CD14-positive monocyte (primary cell): ENCODE results near the gene RHBDL1. TPM values are rescaled to one million over a fixed set of nuclear protein-coding genes. Genes with fewer than 3 reads are reported as not detected.

Experiments
- DNase-seq, 3 donors: peaks; one replicate each; pipeline ENCODE4 v3.0.0-alpha.2; 2011 to 2022
- H2AFZ ChIP-seq: 2 replicates; pipeline ENCODE4 v1.6.0; 2012; ENCODE audit warnings: mild to moderate bottlenecking, low read depth, low read length, inconsistent platforms; ENCODE audit not compliant: insufficient read depth, poor library complexity, severe bottlenecking
- H3K27ac ChIP-seq, 2 donors: 1 replicate in 1 of 2; 2 replicates in 1 of 2; pipeline ENCODE4 v1.5.1; 2012 to 2013; ENCODE audit warnings: low read length in 2 of 2, control low read depth in 1 of 2, inconsistent platforms in 1 of 2, low read depth in 1 of 2, mild to moderate bottlenecking in 1 of 2
- H3K27me3 ChIP-seq, 2 donors: one replicate each; pipeline versions ENCODE4 v1.6.0 to v1.6.1; 2011 to 2013; ENCODE audit warnings: low read length in 2 of 2; ENCODE audit not compliant: control insufficient read depth in 2 of 2, insufficient read depth in 2 of 2
- H3K36me3 ChIP-seq, 2 donors: replicated peaks in 1 of 2; 1 replicate in 1 of 2; 2 replicates in 1 of 2; pipeline versions ENCODE4 v1.5.1 to v1.6.1; 2012 to 2013; ENCODE audit warnings: low read length in 2 of 2, control low read depth in 1 of 2, inconsistent platforms in 1 of 2, mild to moderate bottlenecking in 1 of 2; ENCODE audit not compliant: insufficient read depth in 2 of 2, control insufficient read depth in 1 of 2
- H3K4me1 ChIP-seq, 2 donors: 1 replicate in 1 of 2; 2 replicates in 1 of 2; pipeline versions ENCODE4 v1.5.1 to v1.6.1; 2012 to 2013; ENCODE audit warnings: low read length in 2 of 2, control low read depth in 1 of 2, inconsistent platforms in 1 of 2, mild to moderate bottlenecking in 1 of 2, moderate library complexity in 1 of 2; ENCODE audit not compliant: insufficient read depth in 2 of 2, control insufficient read depth in 1 of 2
- H3K4me2 ChIP-seq: replicated peaks from 2 replicates; pipeline ENCODE3; 2012; ENCODE audit warnings: low read length, moderate library complexity, mild to moderate bottlenecking; ENCODE audit not compliant: poor library complexity, severe bottlenecking; ENCODE audit errors: extremely low read depth
- H3K4me3 ChIP-seq, 3 experiments: fragments of 200-600 bp in 1 of 3; sonication (generic) in 1 of 3; replicated peaks in 1 of 3; 1 replicate in 2 of 3; 2 replicates in 1 of 3; pipeline ENCODE4 v1.5.1; 2011 to 2013; ENCODE audit warnings: low read length in 3 of 3, mild to moderate bottlenecking in 3 of 3, control low read depth in 2 of 3, low read depth in 2 of 3, inconsistent platforms in 1 of 3, moderate library complexity in 1 of 3
- H3K79me2 ChIP-seq: 2 replicates; pipeline ENCODE4 v1.6.0; 2012; ENCODE audit warnings: mild to moderate bottlenecking, control low read depth, inconsistent platforms, low read length, moderate library complexity; ENCODE audit not compliant: insufficient read depth
- H3K9ac ChIP-seq: 2 replicates; pipeline ENCODE4 v1.6.0; 2017; ENCODE audit warnings: low read length, mild to moderate bottlenecking; ENCODE audit not compliant: insufficient read depth, poor library complexity, severe bottlenecking
- H3K9me3 ChIP-seq, 2 donors: replicated peaks in 1 of 2; 1 replicate in 1 of 2; 2 replicates in 1 of 2; pipeline versions ENCODE4 v1.5.1 to v1.6.1; 2012 to 2013; ENCODE audit warnings: low read length in 2 of 2, control low read depth in 1 of 2; ENCODE audit not compliant: control insufficient read depth in 1 of 2, insufficient read depth in 1 of 2
- H4K20me1 ChIP-seq: 2 replicates; pipeline ENCODE4 v1.6.0; 2012; ENCODE audit warnings: mild to moderate bottlenecking, low read length, control low read depth, moderate library complexity; ENCODE audit not compliant: insufficient read depth
- H3K27ac Mint-ChIP-seq, 7 donors: one replicate each; pipeline ENCODE4 v1.8.0; 2020; ENCODE audit warnings: mild to moderate bottlenecking in 7 of 7, mixed read lengths in 7 of 7, moderate library complexity in 6 of 7, inconsistent platforms in 2 of 7
- H3K27me3 Mint-ChIP-seq, 3 donors: one replicate each; pipeline ENCODE4 v1.8.0; 2021 to 2022; ENCODE audit warnings: low read depth in 3 of 3, mild to moderate bottlenecking in 3 of 3, mixed read lengths in 3 of 3, moderate library complexity in 3 of 3, inconsistent platforms in 1 of 3
- H3K36me3 Mint-ChIP-seq, 2 donors: one replicate each; pipeline ENCODE4 v1.8.0; 2020; ENCODE audit warnings: mixed read lengths in 2 of 2, inconsistent platforms in 1 of 2, mild to moderate bottlenecking in 1 of 2
- H3K4me1 Mint-ChIP-seq: one replicate; pipeline ENCODE4 v1.8.0; 2020; ENCODE audit warnings: mild to moderate bottlenecking, mixed read lengths
- H3K4me3 Mint-ChIP-seq, 2 donors: one replicate each; pipeline ENCODE4 v1.8.0; 2020; ENCODE audit warnings: mild to moderate bottlenecking in 2 of 2, mixed read lengths in 2 of 2, moderate library complexity in 1 of 2
- H3K9me3 Mint-ChIP-seq, 7 donors: one replicate each; pipeline ENCODE4 v1.8.0; 2020 to 2022; ENCODE audit warnings: mixed read lengths in 7 of 7, mild to moderate bottlenecking in 6 of 7, moderate library complexity in 6 of 7, inconsistent platforms in 2 of 7
- CTCF ChIP-seq: fragments of 200-600 bp; IDR thresholded peaks from one replicate; pipeline ENCODE4 v1.8.0; 2022; ENCODE audit warnings: antibody characterized with exemption, mild to moderate bottlenecking
- WGBS: methylation state at CpG from one replicate; pipeline ENCODE4 v1.1.5; 2013; ENCODE audit warnings: missing lambda C conversion rate; ENCODE audit not compliant: insufficient coverage; 5-methylcytosine and 5-hydroxymethylcytosine counted together
- intact Hi-C, 2 donors: fragments of 100-400 bp; cut with micrococcal nuclease; formaldehyde crosslinking; loops; one replicate each; pipeline versions ENCODE4 v1.15.0 to v1.15.1; 2023
- polyA plus RNA-seq, 3 donors: library from polyadenylated mRNA; depleted of rRNA in 1 of 3; unstranded in 2 of 3; stranded (reverse) in 1 of 3; fragments of 300-500 nt in 2 of 3; fragments of >200 nt in 1 of 3; fragmentation: Illumina TruSeq in 2 of 3; gene quantifications; 1 replicate in 2 of 3; 2 replicates in 1 of 3; pipeline ENCODE4 v1.2.3, GENCODE V29; 2012 to 2021

Gene RHBDL1
- polyA plus RNA-seq, 3 donors = 1.3 TPM; not detected in 2

GRCh38 chr16:683396-684070 lies 8.1 kb downstream of the RHBDL1 start:
- Mint-ChIP-seq H3K27ac (peak overlapping the region in 6 of 7 donors; percentile 35 to 83 (median 56)), H3K36me3 (peaks cover 26 to 39% of the 10 kb centered on the region in 2 donors), H3K4me3 (peak overlapping the region; percentile 66 to 78), H3K9me3 (no peaks in the 10 kb centered on the region), H3K4me1 (peaks cover 26% of the 10 kb centered on the region), H3K27me3 (peaks cover 0 to 2% (median 1%) of the 10 kb centered on the region in 3 donors)
- Histone ChIP-seq H3K9me3 (no peaks in the 10 kb centered on the region), H2AFZ (peak overlapping the region; percentile 76), H3K4me3 (peak overlapping the region; percentile 32 to 78 (median 36)), H3K4me1 (peaks cover 38 to 64% of the 10 kb centered on the region in 2 donors), H3K36me3 (peaks cover 20 to 21% of the 10 kb centered on the region in 2 donors), H3K9ac (peak overlapping the region; percentile 57), H3K4me2 (peak overlapping the region; percentile 86), H4K20me1 (peaks cover 32% of the 10 kb centered on the region), H3K79me2 (peaks cover 33% of the 10 kb centered on the region), H3K27ac (peak overlapping the region in 1 of 2 donors; percentile 64), H3K27me3 (no peaks in the 10 kb centered on the region)
- no peak for DNase-seq
- intact Hi-C loops = loop anchor here (5.0 kb wide), 2 partner anchors 46 to 96 kb away; partner anchors contain the start of gene METTL26 (in 1 of the 2)
- whole genome bisulfite sequencing = 20% methylated on average over 52 of the region's 57 CpGs
- no peak for TF ChIP-seq CTCF

DNA sequence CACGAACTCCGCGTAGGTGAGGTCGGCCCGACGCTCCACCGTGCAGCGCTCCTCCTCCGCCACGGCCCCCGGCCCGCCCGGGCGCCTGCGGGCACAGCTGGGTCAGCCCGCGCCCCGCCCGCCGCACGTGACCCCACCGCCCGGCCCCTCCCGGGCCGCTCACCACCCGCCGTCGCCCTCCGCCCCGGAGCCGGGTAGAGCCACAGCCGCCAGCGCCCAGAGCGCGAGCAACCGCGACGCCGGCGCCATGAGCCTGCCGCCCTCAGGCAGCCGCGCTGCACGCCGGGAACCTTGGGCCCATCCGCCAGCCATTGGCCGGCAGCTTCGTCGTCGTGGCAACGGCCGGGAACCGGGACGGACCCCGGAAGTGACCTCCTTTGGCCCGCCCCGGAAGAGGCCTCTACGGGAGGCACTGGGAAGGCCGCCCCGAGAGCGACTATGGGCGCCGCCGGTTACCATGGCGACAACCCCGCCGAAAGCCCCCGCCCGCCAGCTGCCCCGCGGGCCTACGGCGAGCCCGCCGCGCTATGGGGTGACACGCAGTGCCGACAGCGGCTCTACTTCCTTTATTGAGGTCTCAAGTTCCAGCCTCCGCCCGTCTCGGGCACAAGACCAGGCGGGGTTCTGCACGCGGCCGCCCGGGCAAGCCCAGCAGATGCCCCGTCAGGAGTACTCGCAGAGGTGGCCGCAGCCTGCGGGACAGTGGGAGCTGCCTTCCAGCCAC lies 8.8 kb downstream of the RHBDL1 start, which contains the start of gene JMJD8:
Gene JMJD8 (minus strand): TSS at position 264 of the 724 bp plus-strand sequence. CDS start 15 bp downstream, at position 249.
- peaks cover 26 to 39% of the 10 kb centered on the region in 2 donors for H3K36me3 Mint-ChIP-seq
- peaks cover 30% of the 10 kb centered on the region for H3K4me1 Mint-ChIP-seq
- Histone ChIP-seq H4K20me1 (peaks cover 36% of the 10 kb centered on the region), H3K27me3 (no peaks in the 10 kb centered on the region), H3K36me3 (peaks cover 20 to 21% of the 10 kb centered on the region in 2 donors), H3K4me2 (peak within 1 kb of the TSS; percentile 86), H3K4me1 (peaks cover 41 to 66% of the 10 kb centered on the region in 2 donors), H3K79me2 (peaks cover 33% of the 10 kb centered on the region), H3K9me3 (no peaks in the 10 kb centered on the region), H3K4me3 (peak within 1 kb of the TSS; percentile 41 to 78 (median 52)), H2AFZ (peak within 1 kb of the TSS; percentile 76), H3K9ac (peak within 1 kb of the TSS; percentile 57), H3K27ac (peak within 1 kb of the TSS; percentile 48 to 69)
- TF ChIP-seq CTCF = no peak
- peak; percentile 94 to 97 (median 97) for DNase-seq
- H3K27ac Mint-ChIP-seq = peak within 1 kb of the TSS; percentile 54 to 90 (median 88)
- no peaks in the 10 kb centered on the region for H3K9me3 Mint-ChIP-seq
- WGBS = 1% methylated on average over 91 of the region's 91 CpGs
- intact Hi-C loops = loop anchor here (5.0 kb wide), 2 partner anchors 47 to 97 kb away; partner anchors contain the start of gene METTL26 (in 1 of the 2)
- H3K27me3 Mint-ChIP-seq = peaks cover 0 to 2% (median 0%) of the 10 kb centered on the region in 3 donors
- peak within 1 kb of the TSS; percentile 73 to 79 for H3K4me3 Mint-ChIP-seq
